Effector memory CD4-positive, alpha-beta T cell (primary cell): ENCODE measurements around the gene SPATA22.
"Not testable (repeated sequence)": the region's sequence is repeated elsewhere in the genome, so short reads cannot be mapped to it uniquely, and the experiment has no call there.

Experiments used
- DNase-seq, 3 donors: peaks; one replicate each; pipeline ENCODE4 v3.0.0-alpha.2; 2020
- H3K27ac ChIP-seq: 2 replicates; pipeline ENCODE4 v1.7.0; 2013; ENCODE audit warnings: mild to moderate bottlenecking, low read length, moderate library complexity; ENCODE audit not compliant: insufficient read depth, poor library complexity, severe bottlenecking
- H3K27me3 ChIP-seq: replicated peaks from 2 replicates; pipeline ENCODE4 v1.7.0; 2013; ENCODE audit warnings: mild to moderate bottlenecking, low read length; ENCODE audit not compliant: insufficient read depth, control insufficient read depth, poor library complexity, severe bottlenecking
- H3K36me3 ChIP-seq: 2 replicates; pipeline ENCODE4 v1.7.0; 2013; ENCODE audit warnings: mild to moderate bottlenecking, low read length, moderate library complexity; ENCODE audit not compliant: control insufficient read depth, insufficient read depth
- H3K4me1 ChIP-seq: 2 replicates; pipeline ENCODE4 v1.7.0; 2013; ENCODE audit warnings: low read length, mild to moderate bottlenecking; ENCODE audit not compliant: control insufficient read depth, insufficient read depth, poor library complexity, severe bottlenecking
- H3K4me3 ChIP-seq: 2 replicates; pipeline ENCODE4 v1.7.0; 2013; ENCODE audit warnings: low read length, low read depth, mild to moderate bottlenecking; ENCODE audit not compliant: insufficient read depth, poor library complexity, severe bottlenecking
- H3K9me3 ChIP-seq: 2 replicates; pipeline ENCODE4 v1.7.0; 2013; ENCODE audit warnings: mild to moderate bottlenecking, low read length, moderate library complexity; ENCODE audit not compliant: control insufficient read depth
- total RNA-seq, 3 donors: gene quantifications; one replicate each; lab custom pipeline; 2026; lab: John Stamatoyannopoulos, UW

The SPATA22 gene
- 0 to 0.39 (median 0.09) reads per million in 3 donors for total RNA-seq

GRCh38 chr17:3471599-3471998 lies at the start of gene SPATA22:
TSS of gene SPATA22 (minus strand) at chr17:3471819. CDS start at chr17:3469325, 2,494 bp downstream.
- no peaks in the 10 kb centered on the region for H3K9me3 ChIP-seq
- H3K27me3 ChIP-seq, result no peaks in the 10 kb centered on the region
- DNase-seq, result no peak
- H3K4me1 ChIP-seq, result no peaks in the 10 kb centered on the region
- no peaks in the 10 kb centered on the region for H3K36me3 ChIP-seq
- no peak within 1 kb of the TSS for H3K27ac ChIP-seq
- H3K4me3 ChIP-seq, result no peak within 1 kb of the TSS

GRCh38 chr17:3519472-3519871 lies 47.9 kb upstream of the SPATA22 start:
- not testable (repeated sequence) for H3K4me1 ChIP-seq, H3K4me3 ChIP-seq, H3K27me3 ChIP-seq, DNase-seq, H3K27ac ChIP-seq, H3K36me3 ChIP-seq, H3K9me3 ChIP-seq

GRCh38 chr17:3514873-3515272 lies 43.3 kb upstream of the SPATA22 start:
- Histone ChIP-seq H3K9me3 (no peaks in the 10 kb centered on the region), H3K27me3 (no peaks in the 10 kb centered on the region), H3K4me1 (no peaks in the 10 kb centered on the region), H3K27ac (no peak overlapping the region), H3K4me3 (no peak overlapping the region), H3K36me3 (no peaks in the 10 kb centered on the region)
- no peak for DNase-seq

GRCh38 chr17:3514167-3514566 lies 42.5 kb upstream of the SPATA22 start:
- H3K4me1 ChIP-seq, H3K27me3 ChIP-seq, H3K4me3 ChIP-seq, H3K27ac ChIP-seq, H3K36me3 ChIP-seq, H3K9me3 ChIP-seq, DNase-seq: not testable (repeated sequence)

- Histone ChIP-seq H3K4me3 (no peak overlapping the region), H3K27me3 (no peaks in the 10 kb centered on the region), H3K36me3 (no peaks in the 10 kb centered on the region), H3K9me3 (no peaks in the 10 kb centered on the region), H3K4me1 (no peaks in the 10 kb centered on the region), H3K27ac (no peak overlapping the region)
- no peak for DNase-seq
Measured at GRCh38 chr17:3513305-3514035, 41.9 kb upstream of the SPATA22 start.

GRCh38 chr17:3512505-3513171 lies 41.0 kb upstream of the SPATA22 start:
- Histone ChIP-seq H3K9me3 (no peaks in the 10 kb centered on the region), H3K4me3 (no peak overlapping the region), H3K27ac (no peak overlapping the region), H3K4me1 (no peaks in the 10 kb centered on the region), H3K27me3 (no peaks in the 10 kb centered on the region), H3K36me3 (no peaks in the 10 kb centered on the region)
- DNase-seq, result no peak

- Histone ChIP-seq H3K36me3 (no peaks in the 10 kb centered on the region), H3K4me1 (no peaks in the 10 kb centered on the region), H3K9me3 (no peaks in the 10 kb centered on the region), H3K27me3 (no peaks in the 10 kb centered on the region), H3K4me3 (no peak overlapping the region), H3K27ac (no peak overlapping the region)
- no peak for DNase-seq
Measured at GRCh38 chr17:3511852-3512504, 40.4 kb upstream of the SPATA22 start.

GRCh38 chr17:3510090-3510489 lies 38.5 kb upstream of the SPATA22 start:
- Histone ChIP-seq H3K4me3 (no peak overlapping the region), H3K9me3 (no peaks in the 10 kb centered on the region), H3K36me3 (no peaks in the 10 kb centered on the region), H3K27me3 (no peaks in the 10 kb centered on the region), H3K4me1 (no peaks in the 10 kb centered on the region), H3K27ac (no peak overlapping the region)
- DNase-seq, result no peak

- Histone ChIP-seq H3K4me3 (no peak overlapping the region), H3K9me3 (no peaks in the 10 kb centered on the region), H3K4me1 (no peaks in the 10 kb centered on the region), H3K27ac (no peak overlapping the region), H3K27me3 (no peaks in the 10 kb centered on the region), H3K36me3 (no peaks in the 10 kb centered on the region)
- no peak for DNase-seq
Measured at GRCh38 chr17:3507869-3508268, 36.2 kb upstream of the SPATA22 start.

- Histone ChIP-seq H3K27me3 (no peaks in the 10 kb centered on the region), H3K27ac (no peak overlapping the region), H3K4me3 (no peak overlapping the region), H3K9me3 (no peaks in the 10 kb centered on the region), H3K36me3 (no peaks in the 10 kb centered on the region), H3K4me1 (no peaks in the 10 kb centered on the region)
- no peak for DNase-seq
Measured at GRCh38 chr17:3507071-3507470, 35.5 kb upstream of the SPATA22 start.
